Gastroesophageal sphincter (tissue), 2 donors: Measurements from ENCODE around the gene PTPRG.

ENCODE experiments used
- EP300 ChIP-seq: sonication (generic); formaldehyde crosslinking; IDR thresholded peaks from one replicate; pipeline ENCODE4 v1.6.1; 2017; ENCODE audit warnings: antibody characterized with exemption, mild to moderate bottlenecking
- POLR2A ChIP-seq, 2 donors: fragments of 450-650 bp; IDR thresholded peaks; one replicate each; pipeline ENCODE4 v1.6.1; 2017; ENCODE audit warnings: antibody characterized with exemption in 2 of 2, mild to moderate bottlenecking in 2 of 2, moderate library complexity in 1 of 2
- POLR2AphosphoS5 ChIP-seq: sonication (generic); formaldehyde crosslinking; IDR thresholded peaks from one replicate; pipeline ENCODE4 v1.6.1; 2017; ENCODE audit warnings: antibody characterized with exemption

GRCh38 chr3:61597906-61598305 is 36.5 kb downstream of the PTPRG start:
- TF ChIP-seq POLR2AphosphoS5 (no peak), EP300 (no peak), POLR2A (IDR thresholded peaks at IDR 0.05) (no peak)
